ENCODE results near the gene RALGAPA2.

DNA sequence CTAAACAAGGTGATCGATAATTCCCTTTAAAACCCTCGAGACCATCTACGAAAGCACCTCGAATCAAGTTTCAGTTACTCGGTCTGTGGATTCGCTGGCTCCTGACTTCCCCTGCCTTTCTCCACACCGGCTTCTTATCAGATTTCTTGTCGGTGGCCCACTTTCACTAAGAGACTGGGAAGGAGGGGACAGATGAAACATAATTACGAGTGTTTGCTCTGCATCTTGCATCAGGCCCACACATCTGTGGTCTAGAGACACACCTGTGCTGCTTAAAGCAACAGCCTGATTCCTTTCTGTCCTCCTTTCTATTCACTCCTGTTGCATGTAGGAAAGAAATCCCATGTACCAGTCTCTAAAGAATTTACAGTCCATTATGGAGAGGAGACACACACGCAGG is 306.8 kb downstream of the RALGAPA2 start:
- TF ChIP-seq CTCF (IDR thresholded peaks at IDR 0.05) (no peak), ZFX (IDR thresholded peaks at IDR 0.05; ENCODE audit: borderline replicate concordance) (no peak)
